ENCODE results near the gene XCL1.
"Not testable (repeated sequence)": the region's sequence is repeated elsewhere in the genome, so short reads cannot be mapped to it uniquely, and the experiment has no call there.

Gene XCL1

DNA sequence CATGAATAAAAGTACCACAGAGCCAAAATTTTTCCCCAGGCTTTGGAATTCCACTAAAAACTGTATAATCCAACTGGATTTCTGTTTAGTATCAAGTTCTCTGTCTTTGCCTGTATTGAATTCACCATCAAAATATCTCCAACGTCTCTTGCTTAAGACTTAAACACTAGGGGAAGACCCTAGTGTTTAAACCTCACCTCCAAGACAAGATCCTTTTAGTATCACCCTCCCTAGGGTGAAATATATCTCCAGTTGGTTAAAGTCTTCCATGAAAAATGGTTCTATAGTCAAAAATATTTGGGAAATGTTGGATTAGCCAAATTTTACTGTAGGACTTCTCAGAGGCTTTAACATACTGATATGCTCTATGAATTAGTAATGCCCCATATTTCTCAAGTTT, 8.1 kb upstream of the XCL1 start:
- no peak for DNase-seq

DNA sequence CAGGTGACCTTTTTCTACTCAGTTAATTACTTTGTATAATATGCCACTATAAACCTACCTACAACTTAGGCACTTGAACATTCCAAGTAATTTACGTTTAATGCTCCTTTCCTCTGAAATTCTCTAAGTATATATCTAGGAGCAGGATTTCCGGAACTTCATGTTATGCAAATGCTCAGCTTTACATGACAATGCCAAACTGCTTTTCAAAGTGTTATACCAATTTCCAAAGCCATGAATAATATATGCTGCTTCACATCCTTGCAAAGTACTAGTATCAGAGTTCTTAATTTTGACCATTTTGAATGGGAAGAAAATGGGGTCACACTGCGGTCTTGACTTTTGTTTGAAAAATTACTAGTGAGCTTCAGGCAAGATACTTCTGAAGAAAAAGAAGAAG, 5.8 kb upstream of the XCL1 start:
- DNase-seq = no peak

DNA sequence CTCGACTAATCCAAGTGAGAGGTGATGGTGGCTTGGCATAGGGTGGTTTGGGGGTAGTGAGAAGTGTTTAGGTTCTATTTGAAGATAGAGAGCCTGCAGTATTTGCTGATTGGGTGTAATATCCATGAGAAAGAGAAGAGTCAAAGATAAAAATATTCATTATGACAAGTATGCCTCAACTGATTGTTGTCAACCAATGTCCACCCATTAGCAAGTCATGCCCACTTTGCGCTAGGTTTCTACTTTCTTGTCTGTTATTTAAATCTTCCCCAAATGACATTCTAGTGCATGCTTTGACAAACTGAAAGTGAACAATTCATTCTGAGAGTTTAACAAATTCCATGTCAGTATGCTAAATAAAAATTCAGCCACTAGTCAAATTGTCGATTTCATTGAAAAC, 3.8 kb upstream of the XCL1 start:
- no peak for DNase-seq

DNA sequence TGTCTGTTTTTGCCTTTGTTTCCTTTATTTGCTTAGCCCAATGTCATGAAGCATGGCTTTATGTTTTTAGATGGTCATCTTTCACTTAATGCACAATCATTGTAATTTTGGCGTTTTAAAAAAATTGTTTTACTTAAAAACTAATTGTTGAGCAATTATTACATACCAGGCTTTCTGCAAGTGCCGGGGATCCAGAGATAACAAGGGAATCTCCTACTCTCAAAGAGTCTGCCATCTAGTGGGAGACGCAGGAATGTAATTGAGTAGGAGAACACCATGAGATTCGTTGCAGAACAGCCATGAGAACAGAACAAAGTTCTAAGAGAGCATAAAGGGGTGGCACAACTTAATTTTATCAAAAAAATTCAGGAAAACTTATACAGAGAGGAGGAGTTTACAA, 2.2 kb upstream of the XCL1 start:
- DNase-seq = peak; percentile 4

DNA sequence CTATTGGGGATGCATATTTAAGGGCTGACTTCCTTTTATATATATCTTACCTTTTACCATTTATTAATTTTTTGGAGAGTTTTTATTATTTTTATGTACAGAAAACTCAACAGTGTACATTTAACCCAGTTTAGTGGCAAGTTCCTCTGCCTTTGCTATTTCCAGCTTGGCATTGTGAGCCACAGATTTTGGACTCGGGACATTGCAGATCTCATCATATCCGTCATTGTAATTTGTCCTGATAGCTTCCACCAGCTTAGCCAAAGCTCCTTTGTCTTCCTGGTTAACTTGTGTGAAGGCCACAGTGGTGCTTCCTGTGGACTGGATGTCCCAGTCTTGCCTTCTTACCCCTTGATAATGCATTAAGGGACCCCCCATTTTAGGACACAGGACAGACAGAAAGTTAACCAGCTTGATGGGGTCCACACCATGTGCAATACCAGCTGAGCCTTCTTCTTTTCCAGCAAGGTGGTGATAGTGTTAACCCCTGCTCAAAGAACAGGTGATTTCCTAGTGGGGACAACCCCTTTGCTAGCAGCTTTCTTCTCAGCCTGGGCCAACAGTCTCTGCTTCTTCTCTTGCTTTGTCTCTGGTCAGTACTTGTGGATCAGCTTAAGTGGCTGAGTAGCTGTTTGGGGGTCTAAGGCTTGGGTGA, 2.3 kb downstream of the XCL1 start:
- not testable (repeated sequence) for DNase-seq

DNA sequence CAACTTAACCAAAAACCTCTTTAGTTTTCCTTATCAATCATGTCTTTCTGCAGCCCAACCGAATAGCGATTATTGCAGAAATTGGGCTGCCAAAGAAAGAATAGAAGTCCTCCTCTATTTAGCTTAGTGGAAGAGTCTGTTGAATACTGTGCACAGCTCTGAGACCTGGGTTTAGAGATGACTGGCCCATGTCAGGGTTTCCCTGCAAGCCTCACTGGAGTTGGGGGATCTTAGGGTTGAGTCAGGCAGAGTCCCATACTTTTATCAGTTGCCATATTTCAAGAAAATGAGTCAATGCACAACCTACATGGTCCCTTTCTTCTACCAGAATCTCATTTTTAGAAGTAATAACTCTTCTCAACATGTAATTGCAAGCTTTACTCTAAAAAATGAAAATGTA, 3.9 kb downstream of the XCL1 start:
- DNase-seq = not testable (repeated sequence)

DNA sequence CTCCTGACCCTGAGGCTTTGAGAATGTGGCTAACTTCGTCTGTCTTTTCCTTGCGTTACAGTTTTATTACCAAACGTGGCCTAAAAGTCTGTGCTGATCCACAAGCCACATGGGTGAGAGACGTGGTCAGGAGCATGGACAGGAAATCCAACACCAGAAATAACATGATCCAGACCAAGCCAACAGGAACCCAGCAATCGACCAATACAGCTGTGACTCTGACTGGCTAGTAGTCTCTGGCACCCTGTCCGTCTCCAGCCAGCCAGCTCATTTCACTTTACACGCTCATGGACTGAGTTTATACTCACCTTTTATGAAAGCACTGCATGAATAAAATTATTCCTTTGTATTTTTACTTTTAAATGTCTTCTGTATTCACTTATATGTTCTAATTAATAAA, 4.6 kb downstream of the XCL1 start:
- DNase-seq = not testable (repeated sequence)

DNA sequence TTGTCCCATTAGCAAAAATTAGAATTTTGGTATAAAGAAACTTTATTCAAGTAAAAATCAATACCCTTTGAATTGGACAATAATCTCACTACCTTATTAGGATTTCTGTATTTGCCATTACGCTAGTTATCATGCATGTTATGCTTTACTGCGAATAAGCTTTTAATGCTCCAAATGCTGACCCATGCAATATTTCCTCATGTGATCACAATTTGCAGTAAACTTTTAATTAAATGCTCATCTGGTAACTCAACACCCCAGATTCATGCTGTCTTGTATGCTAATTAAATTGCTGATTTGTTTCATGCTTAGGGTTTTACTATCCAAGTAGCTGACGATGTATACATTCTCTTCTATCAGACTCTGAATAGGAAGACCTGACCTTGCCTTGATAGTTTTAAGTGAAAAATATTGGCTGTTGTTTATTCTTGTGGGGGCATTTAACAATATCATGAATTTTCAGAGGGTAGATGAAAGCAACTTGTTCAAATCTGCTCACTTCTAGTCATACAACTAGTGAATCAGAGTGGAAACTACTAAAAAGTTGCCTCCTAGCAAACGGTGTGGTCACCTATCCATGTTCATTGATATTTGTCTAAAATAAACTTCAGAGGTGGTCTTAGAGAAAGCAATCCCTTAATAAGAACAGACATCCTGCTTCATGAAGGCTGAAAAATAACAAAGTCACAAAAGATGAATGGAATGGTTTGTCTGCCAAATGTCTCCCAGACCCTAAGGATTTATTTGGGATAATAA, 5.6 kb downstream of the XCL1 start:
- no peak for DNase-seq

DNA sequence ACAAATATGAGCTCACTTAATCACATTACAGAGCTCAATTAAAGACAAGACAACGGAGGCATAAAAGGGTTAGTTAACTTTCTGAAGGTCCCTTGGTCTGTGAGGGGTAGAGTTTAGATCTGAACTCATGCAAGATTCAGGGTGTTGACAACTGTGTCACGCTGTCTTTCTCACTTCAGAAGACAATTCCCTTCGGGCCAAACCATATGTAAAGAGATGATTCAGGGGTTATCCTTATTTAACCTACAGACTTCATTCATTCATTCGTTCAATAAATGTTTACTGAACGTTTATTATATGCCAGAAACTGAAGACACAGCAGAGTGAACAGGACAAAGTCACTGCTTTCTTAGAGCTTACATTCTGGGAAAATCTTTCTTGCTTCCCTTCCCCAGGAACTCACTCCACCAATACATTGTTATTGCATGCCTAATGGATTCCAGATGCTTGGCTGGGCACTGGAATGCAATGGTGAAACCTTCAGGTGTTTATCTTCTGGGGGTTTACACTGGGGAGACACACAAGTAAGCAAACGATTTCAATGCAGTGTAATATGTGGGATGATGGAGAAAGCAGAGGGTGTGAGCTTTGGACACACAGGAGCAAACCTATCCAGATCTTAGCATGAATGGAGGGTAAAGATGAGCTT, 6.4 kb downstream of the XCL1 start:
- no peak for DNase-seq

DNA sequence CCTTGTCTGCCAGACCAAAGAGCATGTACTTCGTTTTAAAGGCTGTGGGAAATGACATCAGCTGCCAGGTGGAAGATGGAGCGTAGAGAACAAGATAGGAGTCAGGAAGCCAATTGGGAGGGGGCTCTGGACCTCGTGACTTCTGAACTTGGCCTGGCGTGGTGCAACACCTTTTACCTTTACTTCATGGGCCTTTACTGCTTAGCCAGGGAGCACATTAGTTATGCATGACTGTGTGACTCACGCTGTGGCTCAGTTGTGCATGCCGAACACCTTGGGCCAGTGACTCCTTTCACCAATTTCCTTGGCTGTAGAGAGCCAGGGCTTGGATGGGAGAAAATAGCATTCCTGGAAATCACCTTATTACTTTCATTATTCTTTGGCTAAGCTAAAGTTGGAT, 7.2 kb downstream of the XCL1 start:
- DNase-seq = no peak

DNA sequence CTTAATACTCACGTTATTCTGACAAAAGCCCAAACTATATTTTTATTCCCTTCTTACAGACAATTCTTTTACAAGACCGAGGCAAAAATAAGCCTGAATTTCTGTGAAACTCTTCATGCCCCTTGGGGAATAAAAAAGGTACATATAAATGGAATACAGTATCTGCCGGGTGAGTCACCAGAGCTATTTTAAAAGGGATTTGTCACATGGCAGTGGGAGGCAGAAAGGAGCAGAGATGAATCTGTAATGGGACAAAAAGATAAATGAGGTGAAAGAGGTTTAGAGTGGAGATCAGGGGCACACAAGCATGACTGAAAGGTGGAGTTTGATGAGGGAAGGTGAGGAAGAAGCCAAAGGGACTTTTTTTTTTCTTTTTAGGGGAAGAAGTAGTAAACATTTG, 8.8 kb downstream of the XCL1 start:
- DNase-seq = no peak

DNA sequence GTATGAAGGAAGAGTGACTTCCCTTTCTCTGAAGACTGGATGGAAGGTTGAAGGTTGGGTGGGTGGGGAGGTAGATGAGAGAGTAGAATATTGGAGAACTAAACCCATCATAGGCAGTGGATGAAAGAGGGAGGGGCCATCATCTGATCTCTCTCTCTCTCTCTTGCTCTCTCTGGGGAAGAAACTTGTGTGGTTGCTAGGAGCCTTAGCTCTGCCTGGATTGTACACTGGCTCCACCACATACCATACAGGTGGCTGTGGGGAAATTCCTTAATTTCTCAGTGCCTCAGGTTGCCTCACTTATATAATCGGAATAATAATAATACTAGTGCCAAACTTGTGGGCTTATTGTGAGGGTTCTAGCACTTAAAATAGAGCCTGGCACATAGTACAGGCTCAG, 9.5 kb downstream of the XCL1 start:
- no peak for DNase-seq

DNA sequence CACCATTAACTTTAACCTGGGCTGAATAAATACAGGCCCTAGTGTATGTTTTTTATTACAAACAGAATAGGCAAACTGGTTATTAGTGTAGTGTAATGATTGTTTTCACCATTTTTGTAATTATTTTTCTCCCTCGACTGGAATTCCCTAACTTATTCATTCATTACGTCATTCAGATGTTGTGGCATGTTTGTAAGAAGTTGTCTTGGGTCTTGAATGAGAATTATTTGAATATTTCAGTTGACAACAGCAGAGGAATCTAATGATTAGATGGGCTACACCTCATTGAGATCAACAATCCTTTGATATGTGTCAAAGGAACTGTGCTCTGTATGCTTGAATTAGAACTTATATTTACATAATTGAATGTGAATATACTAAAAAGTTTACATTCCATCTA, 12.8 kb downstream of the XCL1 start:
- no peak for DNase-seq

DNA sequence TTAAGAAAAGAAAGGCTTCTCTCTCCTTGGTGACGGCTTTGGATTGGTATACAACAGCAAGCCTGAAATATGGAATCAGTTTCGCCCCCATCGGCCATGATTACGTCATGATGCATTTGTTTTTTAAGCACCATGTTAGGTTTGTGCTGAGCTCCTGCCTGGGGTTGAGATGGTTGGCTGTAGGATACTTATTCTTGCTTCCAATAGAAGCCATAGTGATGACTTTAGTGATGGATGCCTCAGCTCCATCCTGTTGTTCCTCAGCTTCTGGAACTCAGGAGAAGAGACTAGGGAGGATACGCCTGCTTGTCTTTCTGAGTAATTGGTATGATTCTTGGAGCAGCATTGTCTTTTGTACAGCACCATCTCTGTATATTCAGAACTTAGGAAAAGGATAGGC, 14.7 kb downstream of the XCL1 start:
- DNase-seq = no peak

DNA sequence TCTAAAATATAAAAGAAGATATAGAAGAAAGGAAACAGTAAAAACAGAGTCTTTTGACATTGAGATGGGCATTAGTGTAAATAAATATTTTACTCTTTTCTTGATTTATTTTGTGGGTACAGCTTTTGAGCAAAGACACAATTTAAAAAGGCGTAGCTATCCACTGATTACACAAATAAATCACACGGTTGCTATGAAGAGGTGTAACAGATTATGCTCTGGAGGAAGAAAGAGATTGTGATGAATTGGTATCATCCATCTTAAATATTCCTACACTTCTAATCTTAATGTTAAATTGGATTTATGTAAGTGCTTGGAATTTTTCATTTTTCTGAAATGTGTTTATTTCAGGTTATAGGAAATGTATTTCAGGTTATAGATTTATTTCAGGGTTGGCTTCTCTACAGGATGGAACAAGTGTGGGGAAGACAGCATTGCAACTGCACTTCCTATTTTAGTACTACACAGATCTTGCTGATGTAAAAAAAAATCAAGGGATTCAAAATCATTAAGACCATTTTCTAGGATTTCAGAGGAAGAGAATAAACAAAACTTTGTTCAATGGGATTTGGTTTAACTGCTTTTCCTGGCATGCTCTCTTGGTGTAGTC, 15.3 kb downstream of the XCL1 start:
- DNase-seq = no peak

DNA sequence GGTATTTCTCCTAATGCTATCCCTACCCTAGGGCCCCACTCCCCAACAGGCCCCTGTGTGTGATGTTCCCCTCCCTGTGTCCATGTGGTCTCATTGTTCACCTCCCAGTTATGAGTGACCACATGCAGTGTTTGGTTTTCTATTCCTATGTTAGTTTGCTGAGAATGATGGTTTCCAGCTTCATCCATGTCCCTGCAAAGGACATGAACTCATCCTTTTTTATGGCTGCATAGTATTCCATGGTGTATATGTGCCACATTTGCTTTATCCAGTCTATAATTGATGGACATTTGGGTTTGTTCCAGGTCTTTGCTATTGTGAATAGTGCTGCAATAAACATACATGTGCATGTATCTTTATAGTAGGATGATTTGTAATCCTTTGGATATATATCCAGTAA, 19.0 kb downstream of the XCL1 start:
- not testable (repeated sequence) for DNase-seq

DNA sequence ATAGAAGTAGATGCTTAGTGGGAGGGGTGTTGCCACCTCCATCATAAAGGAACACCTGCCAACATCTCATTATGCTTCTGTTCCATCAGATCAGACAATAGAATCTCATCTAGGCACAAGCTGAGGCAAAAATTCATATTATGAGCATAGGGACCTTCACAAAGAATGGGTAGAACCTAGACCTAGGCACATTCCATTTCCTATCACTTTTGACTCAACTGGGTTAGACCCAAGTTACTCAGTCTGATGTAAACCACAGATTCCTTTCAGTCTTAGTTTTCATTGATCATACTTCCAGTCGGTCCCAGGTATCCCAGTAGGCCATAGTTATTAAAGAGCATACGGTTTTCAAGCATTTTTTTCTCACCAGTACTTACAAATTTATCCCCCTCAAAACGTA, 21.7 kb downstream of the XCL1 start:
- DNase-seq = no peak

DNA sequence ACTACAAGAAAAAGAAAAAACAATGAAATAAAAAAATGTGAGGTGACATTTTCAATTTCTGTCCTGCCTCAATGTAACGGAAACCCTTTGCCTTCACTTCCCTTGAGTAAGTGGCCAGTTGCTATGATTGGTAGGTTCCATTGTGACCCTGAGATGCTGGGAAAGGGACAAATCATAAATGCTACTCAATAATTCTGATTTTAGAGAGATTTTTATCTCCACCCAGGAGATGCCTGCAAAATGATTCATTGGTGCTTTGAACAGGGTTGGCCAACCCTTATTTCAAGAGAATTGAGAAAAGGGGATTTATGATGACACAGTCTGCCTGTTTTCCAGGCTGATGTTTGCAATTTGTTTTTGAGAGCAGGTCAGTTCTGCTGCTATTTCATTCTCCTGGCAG, 22.5 kb downstream of the XCL1 start:
- DNase-seq = no peak

DNA sequence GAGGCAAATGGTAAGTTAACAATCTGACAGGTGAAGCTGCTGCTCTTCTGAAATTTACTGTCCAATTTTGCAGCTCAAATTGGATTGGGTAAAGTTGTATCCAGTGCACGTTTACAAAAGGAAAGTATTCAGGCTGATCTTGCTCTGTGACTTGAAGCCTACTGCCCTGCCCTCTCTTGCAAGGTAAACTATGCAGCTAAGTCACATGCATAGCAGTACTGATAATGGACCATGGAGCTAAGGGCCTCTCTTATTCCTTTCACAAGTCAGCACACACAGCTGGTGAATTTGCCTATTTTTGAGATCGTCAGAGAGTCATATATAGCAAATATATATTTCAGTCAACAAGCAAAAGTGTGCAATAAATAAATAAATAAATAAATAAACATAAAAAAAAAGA, 23.2 kb downstream of the XCL1 start:
- DNase-seq = no peak

DNA sequence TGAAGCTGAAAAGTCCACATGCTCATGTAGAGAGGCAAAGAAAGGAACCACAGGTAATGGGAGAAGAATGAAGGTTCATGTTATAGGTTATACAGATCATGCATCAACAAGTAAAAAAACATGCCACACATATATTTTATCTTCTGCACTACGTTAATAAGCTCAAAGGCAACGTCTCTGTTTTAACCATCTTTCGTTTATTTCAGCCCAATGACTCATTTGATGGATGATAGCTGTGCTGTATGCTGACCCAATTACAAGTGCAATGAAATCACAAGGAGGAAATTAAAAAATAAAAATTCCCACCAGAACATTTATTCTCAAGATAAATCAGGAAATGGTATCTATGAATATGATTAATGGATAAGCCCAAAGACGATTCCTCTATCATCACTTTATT, 24.6 kb downstream of the XCL1 start:
- no peak for DNase-seq

DNA sequence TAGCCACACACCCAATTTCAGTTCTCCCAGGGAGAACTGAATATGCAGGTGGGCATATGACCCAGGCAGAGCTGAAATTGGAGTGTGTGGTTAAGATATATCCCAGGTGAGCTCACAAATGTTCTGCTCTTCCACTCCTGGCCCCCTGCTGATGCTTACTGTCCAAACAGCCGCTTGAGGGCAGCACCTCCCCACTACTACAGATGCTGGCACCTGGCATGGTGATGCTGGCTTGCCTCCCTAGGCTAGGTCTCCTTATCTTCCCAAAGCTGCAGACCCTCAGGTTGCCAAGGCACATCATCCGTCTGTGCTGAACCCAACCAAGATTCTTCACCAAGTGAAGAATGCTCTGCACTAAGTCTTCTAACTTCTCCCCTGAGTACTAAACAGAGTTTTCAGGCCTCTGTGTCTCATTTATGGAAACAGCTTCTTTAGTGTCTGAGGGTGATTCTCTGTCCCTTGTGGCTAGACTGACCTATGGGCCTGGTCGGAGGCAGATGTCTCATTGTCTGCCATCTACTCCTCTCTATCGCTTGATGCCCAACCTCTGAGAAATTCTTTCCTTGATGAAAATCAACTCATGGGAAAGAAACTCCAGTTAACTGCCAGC, 27.2 kb downstream of the XCL1 start:
- DNase-seq = peak; percentile 29

DNA sequence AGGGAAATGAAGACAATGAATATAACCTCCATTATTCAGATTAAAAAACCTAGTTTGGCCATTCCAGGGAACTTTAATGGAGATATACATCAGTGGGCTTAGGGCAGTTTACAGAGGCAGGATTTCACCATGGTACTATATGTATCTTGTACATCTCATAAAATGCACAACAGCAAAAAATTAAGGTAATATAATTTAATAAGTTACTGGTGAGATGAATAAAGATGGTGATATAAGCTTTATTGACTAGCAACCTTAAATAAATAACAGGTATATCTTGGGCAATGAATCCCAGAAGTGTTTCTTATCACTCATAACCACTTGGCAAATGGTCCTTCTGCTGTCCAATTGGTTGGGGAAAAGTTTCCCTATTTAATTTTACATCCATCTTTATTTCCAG, 29.0 kb downstream of the XCL1 start:
- no peak for DNase-seq

DNA sequence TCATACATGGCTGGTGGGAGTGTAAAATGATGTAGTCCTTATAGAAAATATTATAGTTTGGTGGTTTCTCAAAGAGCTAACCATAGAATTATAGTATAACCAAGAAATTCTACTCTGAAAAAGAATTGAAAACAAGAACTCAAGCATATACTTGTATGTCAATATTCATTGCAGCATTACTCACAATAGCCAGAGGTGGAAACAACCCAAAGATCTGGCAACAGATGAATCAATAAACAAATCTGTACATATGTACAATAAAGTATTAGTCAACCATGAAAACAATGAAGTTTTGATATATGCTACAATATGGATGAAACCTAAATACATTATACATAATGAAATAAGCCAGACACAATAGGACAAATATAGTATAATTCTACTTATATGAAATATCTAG, 29.7 kb downstream of the XCL1 start:
- no peak for DNase-seq
